ENCODE data around the gene PPP2R2C. TPM values are rescaled to one million over a fixed set of nuclear protein-coding genes. Genes with fewer than 3 reads are reported as not detected.

Gene PPP2R2C
- total and polyA plus RNA-seq, 10 of the 15 experiments (the other 5 are each of a cell fraction or from before 2014, with no cell fraction given): 0.13 to 0.15 TPM; not detected in 8

DNA sequence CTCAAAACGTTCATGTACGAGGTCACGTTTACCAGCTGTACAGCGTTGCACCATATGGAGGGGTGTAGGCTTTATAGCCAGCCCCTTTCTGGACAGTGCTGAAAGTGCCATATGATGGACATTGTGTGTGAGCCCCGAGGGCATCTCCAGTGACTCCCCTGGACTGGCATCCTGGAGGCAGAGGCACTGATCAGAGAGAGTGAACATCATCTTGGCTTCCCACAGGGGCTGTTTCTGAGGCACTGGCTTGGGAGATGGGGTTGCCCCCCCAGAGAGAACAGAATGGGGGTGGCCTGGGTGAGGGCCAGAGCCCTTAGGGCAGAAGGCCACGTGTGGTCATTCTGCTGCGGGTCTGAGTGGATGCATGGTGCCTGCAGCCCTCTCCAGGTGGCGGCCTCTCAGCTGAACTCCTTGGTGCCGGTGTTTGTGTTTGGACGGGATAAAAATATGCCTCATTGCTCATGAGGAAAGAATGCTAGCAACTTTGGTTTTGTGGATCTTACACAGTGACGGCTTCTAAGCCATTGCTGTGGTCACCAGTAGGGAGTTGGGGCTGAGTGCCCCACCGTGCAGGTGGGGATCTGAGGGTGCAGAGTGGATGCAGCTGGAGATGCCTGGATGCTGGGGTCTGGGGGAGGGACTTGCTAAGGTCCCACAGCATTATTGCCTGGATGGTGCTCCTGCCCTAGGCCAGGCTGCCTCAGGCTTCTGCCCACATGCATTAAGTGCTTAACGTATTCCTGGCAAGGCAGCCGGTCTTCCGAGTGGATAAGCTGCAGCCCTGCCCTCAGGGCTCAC lies 199.4 kb downstream of the PPP2R2C start:
- H3K27me3 ChIP-seq (replicated peaks in 1 of 2; ENCODE audit: control insufficient read depth in 2 of 2, insufficient read depth in 2 of 2, low read length in 1 of 2): no peaks in the 10 kb centered on the region; a peak in 1 of 4 replicates
- DNase-seq (ENCODE audit: low read depth, low spot score) (no peak), FAIRE-seq (no peak), ATAC-seq (no peak)
- H2AFZ ChIP-seq (ENCODE audit: control insufficient read depth, low read depth, low read length): no peak overlapping the region
- intact Hi-C loops (cut with micrococcal nuclease; ENCODE audit: unreplicated experiment): no loop called here
- no peaks in the 10 kb centered on the region for H3K79me2 ChIP-seq (ENCODE audit: control insufficient read depth, insufficient read depth, low read length)
- no peaks in the 10 kb centered on the region for H3K36me3 ChIP-seq (ENCODE audit: control insufficient read depth in 2 of 2, insufficient read depth in 2 of 2, low read length in 1 of 2)
- ChIA-PET POLR2A (no interaction called here), SMC1A (ENCODE audit: uncharacterized antibody, unreplicated experiment) (no interaction called here), RAD21 (ENCODE audit: unreplicated experiment) (no interaction called here), CTCF (interaction anchor here (1.1 to 3.1 kb wide), 3 partner anchors 9 to 59 kb away, joined by 4 to 15 read pairs (median 11); no protein-coding TSS in a partner anchor)
- no peak overlapping the region for H3K4me2 ChIP-seq (ENCODE audit: control insufficient read depth, insufficient read depth)
- H3K4me1 ChIP-seq (ENCODE audit: control insufficient read depth, insufficient read depth, low read length): peaks cover 6% of the 10 kb centered on the region
- H3K27ac ChIP-seq (ENCODE audit: control insufficient read depth, insufficient read depth): no peak overlapping the region
- no peak overlapping the region for H3K9ac ChIP-seq (ENCODE audit: control insufficient read depth, insufficient read depth, low read length)
- TF ChIP-seq, protein P1, sequence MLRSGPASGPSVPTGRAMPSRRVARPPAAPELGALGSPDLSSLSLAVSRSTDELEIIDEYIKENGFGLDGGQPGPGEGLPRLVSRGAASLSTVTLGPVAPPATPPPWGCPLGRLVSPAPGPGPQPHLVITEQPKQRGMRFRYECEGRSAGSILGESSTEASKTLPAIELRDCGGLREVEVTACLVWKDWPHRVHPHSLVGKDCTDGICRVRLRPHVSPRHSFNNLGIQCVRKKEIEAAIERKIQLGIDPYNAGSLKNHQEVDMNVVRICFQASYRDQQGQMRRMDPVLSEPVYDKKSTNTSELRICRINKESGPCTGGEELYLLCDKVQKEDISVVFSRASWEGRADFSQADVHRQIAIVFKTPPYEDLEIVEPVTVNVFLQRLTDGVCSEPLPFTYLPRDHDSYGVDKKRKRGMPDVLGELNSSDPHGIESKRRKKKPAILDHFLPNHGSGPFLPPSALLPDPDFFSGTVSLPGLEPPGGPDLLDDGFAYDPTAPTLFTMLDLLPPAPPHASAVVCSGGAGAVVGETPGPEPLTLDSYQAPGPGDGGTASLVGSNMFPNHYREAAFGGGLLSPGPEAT (IDR thresholded peaks at IDR 0.05; ENCODE audit: low read depth): no peak
- no peak for TF ChIP-seq IKZF1 (conservative IDR thresholded peaks at IDR 0.05)
- no peak for TF ChIP-seq SUZ12 (IDR thresholded peaks at IDR 0.05; ENCODE audit: unreplicated experiment)
- no peak for TF ChIP-seq NRF1 (conservative IDR thresholded peaks at IDR 0.05; ENCODE audit: low read depth, low read length)
- no peak for TF ChIP-seq SMAD5 (IDR thresholded peaks at IDR 0.05; ENCODE audit: low read depth)
- TF ChIP-seq NFYA (IDR thresholded peaks at IDR 0.05; ENCODE audit: borderline replicate concordance, low read depth, low read length): no peak
- in situ Hi-C loops (cut with MboI): no loop called here
- H3K4me3 ChIP-seq: no peak overlapping the region
- BruUV-seq (replicated peaks): no TSS peak
- no peaks in the 10 kb centered on the region for H3K9me3 ChIP-seq (replicated peaks; ENCODE audit: control insufficient read depth, insufficient read depth, low read length)
- 67% methylated on average over 15 of the region's 15 CpGs for WGBS (ENCODE audit: insufficient coverage, insufficient replicate concordance, low lambda C conversion rate, missing lambda C conversion rate)
- no peaks in the 10 kb centered on the region for H4K20me1 ChIP-seq (ENCODE audit: control insufficient read depth, insufficient read depth)

All from GM12878 (cell line).